Mucosa of gallbladder (tissue), 1 donor: ENCODE data around the gene ZNF19. TPM values are rescaled to one million over a fixed set of nuclear protein-coding genes. Genes with fewer than 3 reads are reported as not detected.

ENCODE experiments used
- DNase-seq: peaks from one replicate; pipeline ENCODE4 v3.0.0-alpha.2; 2020; ENCODE audit warnings: low spot score
- total RNA-seq: library from RNA; stranded (reverse); gene quantifications from one replicate; pipeline ENCODE4 v1.2.1, GENCODE V29; 2021
- donor health status: DM: no; HTN: no; CAD: no.

The ZNF19 gene
- total RNA-seq, 1 donor from 2014 or later, result 5.6 TPM

DNA sequence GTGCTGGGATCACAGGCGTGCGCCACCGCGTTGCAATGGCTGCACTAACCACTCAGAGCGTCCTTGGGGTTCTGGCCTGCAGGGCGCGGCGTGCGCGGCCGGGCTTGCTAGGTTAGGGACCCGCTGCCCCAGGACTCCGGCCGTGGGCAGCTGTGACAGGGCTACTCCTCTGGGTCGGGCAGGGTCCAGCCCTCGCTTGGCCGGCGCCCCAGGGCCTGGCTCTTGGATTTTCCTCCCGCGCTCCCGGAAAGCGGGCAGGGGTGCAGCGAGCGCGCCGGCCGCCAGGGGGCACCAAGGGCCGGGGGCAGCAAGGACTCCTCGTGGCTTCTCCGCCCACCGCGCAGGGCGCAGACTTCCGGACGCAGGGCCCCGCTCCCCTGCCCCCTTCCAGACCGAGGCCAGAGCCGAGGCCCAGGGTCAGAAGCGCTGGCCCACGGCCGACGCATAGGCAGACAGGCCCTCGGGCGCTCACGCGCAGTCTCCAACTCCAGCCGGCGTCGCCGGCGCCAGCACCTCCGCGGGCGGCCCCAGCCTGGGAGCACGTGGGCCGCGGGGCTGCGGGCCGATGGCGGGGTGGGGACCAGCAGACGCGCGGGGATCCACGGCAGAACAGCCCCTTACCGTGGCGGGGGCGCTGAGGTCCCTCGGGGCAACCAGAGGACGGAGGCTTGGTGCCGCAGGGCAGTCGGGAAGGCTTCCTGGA, 47.6 kb downstream of the ZNF19 start:
- DNase-seq, result no peak

DNA sequence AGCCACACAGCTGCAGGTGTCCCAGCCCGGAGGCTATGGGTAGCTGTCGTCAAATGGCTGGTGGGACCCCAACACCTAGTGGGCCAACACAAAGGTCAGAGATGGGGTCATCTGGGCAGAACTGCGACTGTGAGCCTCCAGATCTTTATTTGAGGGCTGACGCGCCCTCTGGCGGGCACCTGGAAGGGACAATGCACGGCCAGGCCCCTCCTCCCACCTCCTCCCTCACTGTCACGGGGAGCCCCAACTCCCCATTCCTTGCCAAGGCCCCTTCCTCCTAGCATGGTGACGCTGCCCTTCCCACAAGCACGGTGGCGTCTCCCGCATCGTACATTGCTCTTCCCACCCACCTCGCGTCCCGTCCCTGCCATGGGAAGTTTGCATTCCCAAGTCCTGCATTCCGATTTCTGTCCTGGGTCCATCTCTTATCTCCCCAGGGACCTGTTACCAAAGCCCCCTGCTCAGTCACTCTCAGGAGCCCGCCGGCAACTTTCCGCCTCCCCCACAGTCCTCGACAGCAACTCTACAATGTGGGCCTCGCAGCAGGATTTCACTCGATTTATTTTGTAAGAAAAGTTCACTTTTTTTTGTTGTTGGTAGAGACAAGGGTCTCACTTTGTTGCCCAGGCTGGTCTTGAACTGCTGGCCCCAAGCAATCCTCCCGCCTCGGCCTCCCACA, 48.3 kb downstream of the ZNF19 start:
- no peak for DNase-seq

DNA sequence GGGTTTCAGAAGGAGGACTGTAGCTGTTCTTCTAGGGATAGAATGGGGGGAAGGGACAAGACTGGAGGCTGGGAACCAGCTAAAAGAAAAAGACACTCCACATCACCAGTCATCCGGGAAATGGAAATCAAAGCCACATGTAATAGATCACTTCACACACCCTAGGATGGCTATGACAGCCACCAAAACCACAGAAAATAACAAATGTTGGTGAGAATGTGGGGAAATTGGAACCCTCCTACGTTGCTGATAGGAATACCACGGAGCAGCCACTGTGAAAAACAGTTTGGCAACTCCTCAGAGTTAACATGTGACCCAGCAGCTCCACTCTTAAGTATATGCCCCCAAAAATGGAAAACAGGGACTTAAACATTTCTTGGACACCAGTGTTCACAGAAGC, 49.6 kb downstream of the ZNF19 start:
- DNase-seq, result no peak

GRCh38 chr16:71436473-71436872, 52.7 kb downstream of the ZNF19 start:
- no peak for DNase-seq

DNA sequence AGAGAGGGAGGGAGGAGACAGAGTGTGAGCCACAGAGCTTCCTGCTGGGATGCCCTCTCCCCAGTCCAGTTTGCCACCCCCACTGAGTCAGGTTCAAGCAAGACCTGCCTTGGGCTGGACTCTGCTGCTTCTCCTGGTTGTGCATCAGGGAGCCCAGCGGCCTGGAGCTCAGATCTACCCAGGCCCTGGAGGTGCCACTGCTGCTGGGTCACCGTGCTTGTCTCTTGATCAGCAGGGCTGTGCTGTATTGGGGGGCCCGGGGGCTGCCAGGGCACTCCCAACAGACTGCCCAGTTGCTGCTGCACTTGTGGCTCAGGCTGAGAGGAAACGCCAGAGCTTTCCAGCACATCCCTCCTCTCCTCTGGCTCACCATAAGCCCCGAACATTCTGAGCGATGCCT, 56.2 kb downstream of the ZNF19 start:
- DNase-seq, result no peak

- no peak for DNase-seq
Observed at GRCh38 chr16:71431991-71432390, 57.1 kb downstream of the ZNF19 start.

DNA sequence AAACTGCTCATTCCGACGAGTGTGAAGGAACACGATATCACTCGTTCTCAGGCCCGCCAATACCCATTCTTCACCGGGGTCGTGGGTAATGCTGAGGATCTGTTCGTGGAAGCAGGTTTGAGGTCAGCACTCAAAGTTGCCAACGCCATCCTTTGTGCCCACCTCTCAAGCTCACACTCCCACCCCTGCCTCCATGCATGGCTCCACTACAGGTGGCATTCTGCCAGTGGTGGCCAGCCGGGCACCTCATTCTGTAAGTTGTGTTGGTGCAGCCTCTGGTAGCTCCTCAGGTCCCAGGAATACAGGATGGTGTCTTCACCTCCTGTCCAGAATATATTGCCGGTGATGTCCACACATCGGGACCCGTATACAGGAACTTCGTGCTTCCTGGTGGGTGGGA, 57.9 kb downstream of the ZNF19 start:
- DNase-seq, result no peak

DNA sequence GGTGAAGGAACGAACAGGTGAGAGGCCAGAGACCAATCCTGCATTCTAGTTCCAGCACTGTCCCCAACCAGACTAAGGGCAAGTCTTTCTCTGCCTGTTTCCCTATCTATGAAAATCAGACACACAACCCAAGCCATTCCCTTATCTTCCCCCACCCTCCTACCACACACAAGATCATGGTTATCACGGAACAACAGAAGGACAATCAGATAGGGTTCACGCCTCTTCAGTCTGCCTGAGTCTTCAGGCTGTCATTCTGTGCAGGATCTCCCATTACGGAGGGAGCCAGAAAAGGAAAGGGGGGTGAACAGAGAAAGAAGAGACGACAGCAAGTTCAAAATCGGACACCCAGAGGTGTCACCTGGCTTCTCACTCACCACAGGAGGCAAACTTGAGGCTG, 58.4 kb downstream of the ZNF19 start:
- no peak for DNase-seq

- no peak for DNase-seq
Observed at GRCh38 chr16:71429581-71429980, 59.5 kb downstream of the ZNF19 start.

- no peak for DNase-seq
Observed at GRCh38 chr16:71428883-71429282, 60.2 kb downstream of the ZNF19 start.

GRCh38 chr16:71428385-71428784, 60.7 kb downstream of the ZNF19 start:
- DNase-seq, result no peak

GRCh38 chr16:71426880-71427615, 62.1 kb downstream of the ZNF19 start:
- no peak for DNase-seq

DNA sequence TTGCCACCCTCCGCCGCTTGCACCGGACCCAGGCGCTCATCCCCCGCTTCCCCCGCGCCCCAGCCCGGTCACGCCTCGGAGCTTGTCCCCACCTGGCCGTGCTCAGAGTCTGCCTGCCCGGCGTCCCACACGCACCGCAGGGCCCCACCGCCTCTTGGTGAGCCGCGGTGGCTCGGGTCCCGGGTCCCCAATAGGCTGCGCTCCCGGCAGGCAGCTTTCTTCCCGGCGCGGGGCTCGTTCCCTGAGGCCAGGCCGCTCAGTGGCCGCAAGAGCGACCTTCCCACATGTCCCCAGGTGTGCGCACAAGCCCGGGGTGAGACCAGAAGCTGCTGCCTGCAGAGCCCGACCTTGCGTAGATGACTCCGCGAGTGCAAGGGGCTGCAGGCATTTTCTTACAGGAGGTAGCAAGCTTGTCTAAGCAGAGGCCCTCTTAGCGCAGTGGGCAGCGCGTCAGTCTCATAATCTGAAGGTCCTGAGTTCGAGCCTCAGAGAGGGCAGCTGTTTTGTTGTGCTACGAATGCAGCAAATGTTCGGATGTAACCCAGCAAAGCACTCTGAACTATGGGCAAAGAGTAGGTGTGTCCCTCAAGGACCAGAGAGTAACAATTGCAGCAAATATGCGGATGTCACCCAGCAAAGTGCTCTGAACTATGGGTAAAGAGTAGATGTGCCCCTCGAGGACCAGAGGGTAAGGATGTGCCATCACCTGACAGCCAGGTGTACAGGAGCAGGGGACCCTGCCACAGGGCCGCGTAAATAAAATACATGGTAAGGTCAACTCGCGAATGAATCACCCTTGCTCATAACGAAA, 62.9 kb downstream of the ZNF19 start:
- no peak for DNase-seq

GRCh38 chr16:71425746-71426068, 63.4 kb downstream of the ZNF19 start:
- no peak for DNase-seq

DNA sequence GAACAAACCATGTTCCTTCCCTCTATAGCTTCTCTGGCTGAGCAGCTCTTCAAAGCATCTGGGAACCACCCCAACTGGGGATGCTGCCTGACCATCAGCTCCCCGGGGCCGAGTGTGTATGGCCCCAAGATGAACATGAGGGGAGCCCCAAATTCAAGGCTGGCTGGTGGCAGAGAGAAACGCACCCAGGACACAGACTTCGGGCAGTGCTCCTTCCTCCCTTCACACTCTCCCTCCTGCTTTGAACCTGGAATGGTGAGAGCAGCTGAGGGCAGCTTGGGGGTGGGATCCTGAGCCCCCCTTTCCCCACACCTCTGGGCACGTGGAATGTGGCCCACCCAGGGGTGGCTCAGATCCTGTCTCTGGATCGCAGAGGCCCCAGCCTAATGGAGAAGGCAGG, 64.5 kb downstream of the ZNF19 start:
- no peak for DNase-seq

GRCh38 chr16:71423865-71424264, 65.3 kb downstream of the ZNF19 start:
- no peak for DNase-seq

Other genes with a start within 250 kb of the ZNF19 start
- gene CMTR2, start 199.9 kb downstream of the ZNF19 start, total RNA-seq, result 26.0 TPM
- gene CALB2, start 130.6 kb downstream of the ZNF19 start, total RNA-seq, result 0.81 TPM
- gene TLE7, start 47.3 kb downstream of the ZNF19 start, total RNA-seq, result 0.14 TPM
- gene ZNF23, start 27.1 kb downstream of the ZNF19 start, total RNA-seq, result 6.3 TPM
- gene CHST4, start 37.1 kb upstream of the ZNF19 start, total RNA-seq, result 586 TPM
- gene TAT, start 87.8 kb upstream of the ZNF19 start, total RNA-seq, result 2.5 TPM
- gene MARVELD3, start 136.9 kb upstream of the ZNF19 start, total RNA-seq, result 28.8 TPM
- gene PHLPP2, start 235.4 kb upstream of the ZNF19 start, total RNA-seq, result 10.1 TPM